ENCODE measurements around the gene GPC5.

The GPC5 gene

GRCh38 chr13:92232871-92233270, 834.5 kb downstream of the GPC5 start:
- Histone ChIP-seq H3K4me2 (ENCODE audit: low read length) (no peak overlapping the region), H3K36me3 (ENCODE audit: insufficient read depth, low read length) (no peaks in the 10 kb centered on the region), H3K79me2 (ENCODE audit: insufficient read depth, low read length) (no peaks in the 10 kb centered on the region), H2AFZ (ENCODE audit: low read length) (no peak overlapping the region), H3K9me3 (ENCODE audit: low read length) (no peaks in the 10 kb centered on the region), H3K27ac (ENCODE audit: low read depth, low read length, poor library complexity, severe bottlenecking) (no peak overlapping the region), H3K9me2 (ENCODE audit: low read depth, low read length) (no peaks in the 10 kb centered on the region; the same call in none of the 2 replicates), H3K4me1 (ENCODE audit: insufficient read depth, low read length, severe bottlenecking) (no peaks in the 10 kb centered on the region), H3K9ac (ENCODE audit: low read length) (no peak overlapping the region), H3K4me3 (ENCODE audit: low read depth, low read length, poor library complexity, severe bottlenecking) (no peak overlapping the region), H3K27me3 (ENCODE audit: insufficient read depth, low read length) (no peaks in the 10 kb centered on the region), H4K20me1 (ENCODE audit: insufficient read depth, low read length) (no peaks in the 10 kb centered on the region), H3F3A (ENCODE audit: insufficient read depth, low read length) (no peaks in the 10 kb centered on the region)
- TF ChIP-seq EZH2 (IDR thresholded peaks at IDR 0.05; ENCODE audit: borderline replicate concordance, low read length) = no peak
- TF ChIP-seq CTCF (IDR thresholded peaks at IDR 0.05; ENCODE audit: low read length) = no peak

GRCh38 chr13:92251671-92252210, 853.3 kb downstream of the GPC5 start:
- Histone ChIP-seq H3K4me1 (ENCODE audit: insufficient read depth, low read length, severe bottlenecking) (no peaks in the 10 kb centered on the region), H2AFZ (ENCODE audit: low read length) (no peak overlapping the region), H3K4me2 (ENCODE audit: low read length) (no peak overlapping the region), H3K36me3 (ENCODE audit: insufficient read depth, low read length) (no peaks in the 10 kb centered on the region), H3F3A (ENCODE audit: insufficient read depth, low read length) (no peaks in the 10 kb centered on the region), H4K20me1 (ENCODE audit: insufficient read depth, low read length) (no peaks in the 10 kb centered on the region), H3K4me3 (ENCODE audit: low read depth, low read length, poor library complexity, severe bottlenecking) (no peak overlapping the region), H3K27ac (ENCODE audit: low read depth, low read length, poor library complexity, severe bottlenecking) (no peak overlapping the region), H3K27me3 (ENCODE audit: insufficient read depth, low read length) (no peaks in the 10 kb centered on the region), H3K9ac (ENCODE audit: low read length) (no peak overlapping the region), H3K9me3 (ENCODE audit: low read length) (no peaks in the 10 kb centered on the region), H3K9me2 (ENCODE audit: low read depth, low read length) (no peaks in the 10 kb centered on the region; the same call in 1 of the 2 replicates), H3K79me2 (ENCODE audit: insufficient read depth, low read length) (no peaks in the 10 kb centered on the region)
- TF ChIP-seq CTCF (IDR thresholded peaks at IDR 0.05; ENCODE audit: low read length) (no peak), EZH2 (IDR thresholded peaks at IDR 0.05; ENCODE audit: borderline replicate concordance, low read length) (no peak)

- Histone ChIP-seq H3K4me1 (ENCODE audit: insufficient read depth, low read length, severe bottlenecking) (no peaks in the 10 kb centered on the region), H3K4me2 (ENCODE audit: low read length) (no peak overlapping the region), H3K36me3 (ENCODE audit: insufficient read depth, low read length) (no peaks in the 10 kb centered on the region), H2AFZ (ENCODE audit: low read length) (no peak overlapping the region), H3K4me3 (ENCODE audit: low read depth, low read length, poor library complexity, severe bottlenecking) (no peak overlapping the region), H3K27me3 (ENCODE audit: insufficient read depth, low read length) (no peaks in the 10 kb centered on the region), H3F3A (ENCODE audit: insufficient read depth, low read length) (no peaks in the 10 kb centered on the region), H3K79me2 (ENCODE audit: insufficient read depth, low read length) (no peaks in the 10 kb centered on the region), H3K9me3 (ENCODE audit: low read length) (no peaks in the 10 kb centered on the region), H4K20me1 (ENCODE audit: insufficient read depth, low read length) (no peaks in the 10 kb centered on the region), H3K27ac (ENCODE audit: low read depth, low read length, poor library complexity, severe bottlenecking) (no peak overlapping the region), H3K9me2 (ENCODE audit: low read depth, low read length) (no peaks in the 10 kb centered on the region; the same call in 1 of the 2 replicates), H3K9ac (ENCODE audit: low read length) (no peak overlapping the region)
- no peak for TF ChIP-seq EZH2 (IDR thresholded peaks at IDR 0.05; ENCODE audit: borderline replicate concordance, low read length)
- TF ChIP-seq CTCF (IDR thresholded peaks at IDR 0.05; ENCODE audit: low read length) = no peak
Measured at GRCh38 chr13:92255526-92255925, 857.1 kb downstream of the GPC5 start.

Data from OCI-LY1 (cell line).